ENCODE results near the gene ECHS1.
"Not testable (repeated sequence)": the region's sequence is repeated elsewhere in the genome, so short reads cannot be mapped to it uniquely, and the experiment has no call there.

The ECHS1 gene

GRCh38 chr10:133379152-133379800 lies 6.1 kb upstream of the ECHS1 start, which contains the start of gene PAOX:
Gene PAOX, plus strand, starts transcription at chr10:133379262. Its CDS starts 55 bp downstream, at chr10:133379317.
- DNase-seq (ENCODE audit: low read depth in 1 of 2, low spot score in 1 of 2), result peak; percentile 39 to 53

GRCh38 chr10:133378251-133379096 lies 5.3 kb upstream of the ECHS1 start:
- peak in 1 of 2 donors; percentile 37 for DNase-seq (ENCODE audit: low read depth in 1 of 2, low spot score in 1 of 2)

DNA sequence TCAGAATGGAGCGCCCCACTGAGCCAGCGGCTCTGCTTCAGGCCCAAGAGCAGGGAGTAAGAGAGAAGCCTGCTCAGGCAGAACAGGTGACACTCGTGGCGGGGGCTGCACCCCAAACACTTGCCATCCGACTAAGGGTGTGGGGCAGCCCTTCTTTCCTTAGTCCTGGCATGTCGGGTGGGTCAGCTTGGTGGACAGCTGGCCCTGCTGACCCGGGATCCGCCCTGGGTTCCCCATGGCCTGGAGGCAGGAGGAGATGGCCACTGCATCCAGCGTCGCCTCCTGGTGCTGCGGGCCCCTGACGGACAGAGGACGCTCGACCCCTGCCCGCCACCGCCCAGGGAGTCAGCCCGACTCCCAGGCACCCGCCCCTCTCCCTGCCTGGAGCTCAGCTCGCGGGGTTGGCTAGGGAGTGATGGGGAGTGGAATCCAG lies 4.7 kb upstream of the ECHS1 start:
- no peak for DNase-seq (ENCODE audit: low read depth in 1 of 2, low spot score in 1 of 2)

DNA sequence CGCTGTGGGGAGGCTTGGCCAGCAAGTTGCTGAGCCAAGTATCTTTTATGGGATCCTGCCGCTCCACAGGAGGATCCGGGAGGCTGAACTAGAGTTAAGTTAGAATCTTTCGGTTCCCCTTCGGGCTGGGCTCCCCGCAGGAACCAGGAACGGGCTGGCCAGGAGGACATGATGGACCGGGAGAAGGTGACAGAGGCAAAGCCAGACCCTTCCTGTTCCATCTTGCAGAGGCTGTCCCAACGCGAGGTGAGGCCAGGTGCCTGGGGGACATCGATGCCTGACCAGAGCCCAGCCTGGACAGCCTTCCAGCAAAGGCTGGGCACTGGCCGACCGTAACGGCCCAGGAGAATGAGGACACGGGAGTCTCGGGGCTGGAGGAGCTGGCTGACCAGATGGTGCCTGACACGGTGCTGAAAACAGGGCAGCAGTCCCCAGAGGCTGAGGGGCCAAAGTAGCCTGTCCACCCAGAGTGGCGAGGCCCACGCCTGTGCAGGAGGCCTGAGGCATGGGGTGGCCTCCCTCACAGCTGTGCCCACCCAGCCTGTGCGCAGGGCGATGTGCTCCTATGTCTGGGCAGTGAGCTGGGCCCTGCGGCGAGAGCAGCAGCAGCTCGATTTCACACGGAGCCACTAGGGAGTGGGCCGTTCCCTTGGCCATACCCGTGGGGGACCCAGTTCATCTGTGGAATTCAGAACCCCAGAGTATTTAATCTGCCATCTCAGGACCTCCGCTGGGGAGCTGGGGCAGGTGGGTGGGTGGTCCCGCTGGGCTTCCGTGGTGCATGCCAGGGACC lies 4.1 kb upstream of the ECHS1 start:
- DNase-seq (ENCODE audit: low read depth in 1 of 2, low spot score in 1 of 2), result no peak

DNA sequence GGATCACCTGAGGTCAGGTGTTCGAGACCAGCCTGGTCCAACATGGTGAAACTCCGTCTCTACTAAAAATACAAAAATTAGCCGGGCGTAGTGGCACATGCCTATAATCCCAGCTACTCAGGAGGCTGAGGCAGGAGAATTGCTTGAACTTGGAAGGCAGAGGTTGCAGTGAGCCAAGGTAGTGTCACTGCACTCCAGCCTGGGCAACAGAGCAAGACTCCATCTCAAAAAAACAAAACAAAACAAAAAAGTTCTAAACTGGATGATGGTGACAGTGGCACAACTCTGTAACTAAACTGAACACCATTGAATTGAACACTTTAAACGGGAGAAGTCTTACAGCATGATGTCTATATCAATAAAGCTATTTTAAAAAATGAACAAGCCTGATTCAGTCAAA lies 3.0 kb upstream of the ECHS1 start:
- not testable (repeated sequence) for DNase-seq (ENCODE audit: low read depth in 1 of 2, low spot score in 1 of 2)

DNA sequence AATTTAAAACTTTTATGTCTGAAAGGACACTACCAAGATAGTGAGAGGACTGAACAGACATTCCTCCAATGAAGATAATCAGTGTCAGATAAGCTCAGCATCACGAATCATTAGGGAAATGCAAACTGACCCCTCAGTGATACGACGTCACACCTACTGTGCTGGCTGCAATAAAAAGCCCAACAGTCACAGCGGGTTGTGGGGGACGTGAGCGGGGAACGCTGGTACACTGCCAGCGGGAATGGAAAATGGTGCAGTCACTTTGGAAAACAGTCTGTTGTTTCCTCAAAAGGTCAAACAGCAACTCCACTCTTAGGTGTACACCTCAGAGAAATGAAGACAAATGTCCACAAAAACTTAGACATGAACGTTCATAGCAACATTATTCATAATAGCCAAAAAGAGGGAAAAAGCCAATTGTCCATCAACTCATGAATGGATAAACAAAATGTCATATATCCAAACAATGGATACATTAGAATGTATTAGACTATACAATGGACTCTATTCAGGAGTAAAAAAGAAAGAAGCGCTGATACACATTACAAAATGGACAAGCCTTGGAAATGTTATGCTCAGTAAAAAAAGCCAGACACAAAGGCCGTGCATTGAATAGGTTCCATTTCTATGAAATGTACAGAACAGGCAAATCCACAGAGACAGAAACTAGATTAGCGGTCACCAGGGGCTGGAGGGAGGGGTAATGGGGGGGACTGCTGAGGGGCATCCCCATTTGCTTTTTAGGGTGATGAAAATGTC lies 2.4 kb upstream of the ECHS1 start:
- no peak for DNase-seq (ENCODE audit: low read depth in 1 of 2, low spot score in 1 of 2)

GRCh38 chr10:133372507-133372906 lies 647 bp downstream of the ECHS1 start:
- DNase-seq (ENCODE audit: low read depth in 1 of 2, low spot score in 1 of 2), result no peak

GRCh38 chr10:133370030-133370786 lies 2.9 kb downstream of the ECHS1 start:
- no peak for DNase-seq (ENCODE audit: low read depth in 1 of 2, low spot score in 1 of 2)

GRCh38 chr10:133368153-133368552 lies 5.0 kb downstream of the ECHS1 start:
- no peak for DNase-seq (ENCODE audit: low read depth in 1 of 2, low spot score in 1 of 2)

- DNase-seq (ENCODE audit: low read depth in 1 of 2, low spot score in 1 of 2), result not testable (repeated sequence)
These were observed 5.7 kb downstream of the ECHS1 start for GRCh38 chr10:133367461-133367860.

DNA sequence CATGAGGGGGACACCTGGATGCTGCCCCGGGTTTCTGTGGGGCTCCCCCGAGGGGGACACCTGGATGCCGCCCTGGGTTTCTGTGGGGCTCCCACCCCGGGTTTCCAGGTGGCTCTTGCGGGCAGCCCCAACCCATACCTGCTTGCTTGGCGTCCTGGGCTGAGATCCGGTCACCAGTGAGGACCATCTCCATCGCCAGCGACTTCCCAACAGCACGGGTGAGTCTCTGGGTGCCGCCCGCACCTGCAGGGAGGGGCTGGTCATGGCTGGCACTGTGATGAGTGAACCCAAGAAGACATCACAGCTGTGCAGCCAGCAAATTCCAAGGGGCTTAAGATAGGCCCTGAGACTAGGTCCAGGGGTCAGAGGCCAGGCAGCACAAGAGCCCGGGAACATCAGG lies 6.4 kb downstream of the ECHS1 start:
- DNase-seq (ENCODE audit: low read depth in 1 of 2, low spot score in 1 of 2), result no peak

DNA sequence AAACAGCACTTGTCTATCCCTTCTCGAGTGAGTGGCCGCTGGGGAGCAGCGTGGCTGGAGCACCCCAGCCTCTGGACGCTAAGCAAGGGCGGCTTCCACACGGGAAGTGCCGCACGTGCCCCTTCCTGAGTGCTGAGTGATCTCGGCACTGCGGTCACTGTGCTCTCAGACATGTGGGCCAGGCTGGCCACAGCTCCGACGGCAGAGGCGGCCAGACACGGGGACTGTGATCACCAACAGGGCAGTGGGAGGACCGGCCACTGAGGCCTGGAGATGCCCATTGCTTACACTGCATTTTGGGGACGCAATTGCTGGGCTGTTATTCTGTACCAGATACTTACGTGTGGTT lies 7.0 kb downstream of the ECHS1 start:
- DNase-seq (ENCODE audit: low read depth in 1 of 2, low spot score in 1 of 2), result no peak

DNA sequence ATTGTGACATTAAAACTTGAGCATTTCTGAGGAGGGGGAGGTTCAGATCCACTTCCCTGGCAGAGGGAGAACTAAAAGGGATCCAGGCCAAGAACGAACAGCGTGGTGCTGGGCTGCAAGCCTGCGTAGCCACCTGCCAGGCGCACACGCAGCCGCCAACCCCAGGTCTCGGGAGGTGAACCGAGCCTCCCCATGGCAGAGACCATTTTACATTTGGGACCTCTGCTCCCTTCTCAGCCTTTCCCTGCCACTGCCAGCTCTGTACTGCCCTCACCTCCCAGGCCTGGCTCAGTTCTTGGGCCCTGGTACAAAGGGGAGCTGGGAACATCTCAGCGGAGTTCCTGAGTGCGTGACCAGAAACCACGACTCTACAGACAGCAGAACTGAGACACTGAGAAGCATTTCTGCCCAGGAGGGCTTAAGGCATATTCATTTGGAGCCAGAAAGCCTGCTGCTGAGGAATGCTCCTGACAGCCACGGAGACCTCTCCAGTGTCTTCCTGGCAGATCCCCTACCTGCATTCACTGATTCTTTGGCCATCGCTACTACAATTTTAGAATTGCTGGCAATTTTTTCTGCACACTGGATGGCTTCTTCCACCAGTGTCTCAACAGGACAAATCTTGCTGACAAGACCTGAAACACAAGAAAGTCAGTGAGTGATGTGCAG lies 7.6 kb downstream of the ECHS1 start:
- DNase-seq (ENCODE audit: low read depth in 1 of 2, low spot score in 1 of 2), result no peak

DNA sequence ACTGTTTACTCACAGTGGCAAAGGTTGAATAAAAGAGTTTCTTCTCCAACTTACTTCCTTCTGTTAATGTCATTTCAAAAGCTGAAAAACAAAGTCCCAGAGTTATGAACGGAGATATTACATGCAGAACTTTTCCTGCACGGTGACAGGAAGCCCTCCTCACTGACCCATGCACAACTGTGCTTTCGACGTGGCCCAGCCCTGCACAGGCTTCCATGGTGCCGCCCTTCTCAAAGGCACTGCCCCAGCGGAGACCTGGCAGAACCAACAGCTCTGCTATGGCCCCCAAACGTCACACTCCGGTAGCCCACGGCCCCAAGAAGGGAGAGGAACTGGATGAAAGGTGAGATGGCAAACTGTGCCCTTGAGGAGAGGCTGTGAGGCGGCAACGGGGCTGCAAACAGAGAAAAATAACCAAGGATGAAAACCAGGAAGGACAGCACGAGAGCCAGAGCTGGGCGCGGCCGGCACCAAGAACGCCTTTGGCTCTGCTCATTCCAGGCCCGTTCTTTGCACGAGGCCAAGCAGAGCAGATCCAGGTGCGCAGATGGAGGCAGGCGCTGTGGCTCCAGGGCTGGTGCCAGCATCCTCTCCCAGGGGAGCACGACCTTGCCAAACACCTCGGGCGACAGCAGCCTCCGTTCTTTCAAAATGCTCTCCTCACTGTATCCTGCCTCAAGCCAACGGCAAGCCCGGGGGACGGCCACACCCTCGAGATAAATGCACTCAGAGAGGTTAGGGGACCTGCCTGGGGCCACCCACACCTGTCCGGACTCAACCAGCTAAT lies 8.3 kb downstream of the ECHS1 start:
- no peak for DNase-seq (ENCODE audit: low read depth in 1 of 2, low spot score in 1 of 2)

GRCh38 chr10:133362846-133363245 lies 10.3 kb downstream of the ECHS1 start:
- no peak for DNase-seq (ENCODE audit: low read depth in 1 of 2, low spot score in 1 of 2)

- no peak for DNase-seq (ENCODE audit: low read depth in 1 of 2, low spot score in 1 of 2)
These were observed 11.2 kb downstream of the ECHS1 start for GRCh38 chr10:133361773-133362441.

- DNase-seq (ENCODE audit: low read depth in 1 of 2, low spot score in 1 of 2), result no peak
These were observed 11.9 kb downstream of the ECHS1 start for GRCh38 chr10:133361227-133361626.

- DNase-seq (ENCODE audit: low read depth in 1 of 2, low spot score in 1 of 2), result no peak
These were observed 13.1 kb downstream of the ECHS1 start for GRCh38 chr10:133359972-133360610.
